GM18508 (cell line): Measurements from ENCODE around the gene IGLL5.

ENCODE experiments used
- ATAC-seq: cut with Tn5 transposase; IDR thresholded peaks from one replicate; pipeline ENCODE4 v1.9.1; 2021; ENCODE audit warnings: moderate number of reproducible peaks; ENCODE audit not compliant: insufficient read depth, unreplicated experiment

Gene IGLL5

GRCh38 chr22:22857607-22858558, 29.7 kb upstream of the IGLL5 start:
- no peak for ATAC-seq

- no peak for ATAC-seq
These were observed 29.1 kb upstream of the IGLL5 start for GRCh38 chr22:22858559-22858937.

- no peak for ATAC-seq
These were observed 24.6 kb upstream of the IGLL5 start for GRCh38 chr22:22863001-22863400.

- peak; percentile 58 for ATAC-seq
These were observed 22.1 kb upstream of the IGLL5 start for GRCh38 chr22:22865311-22866072.

GRCh38 chr22:22866381-22867111, 21.1 kb upstream of the IGLL5 start:
- ATAC-seq, result no peak

GRCh38 chr22:22867996-22868715, 19.5 kb upstream of the IGLL5 start:
- no peak for ATAC-seq

GRCh38 chr22:22870577-22871404, 16.8 kb upstream of the IGLL5 start:
- ATAC-seq, result no peak

GRCh38 chr22:22871536-22872278, 15.9 kb upstream of the IGLL5 start:
- ATAC-seq, result no peak

GRCh38 chr22:22872722-22873708, 14.6 kb upstream of the IGLL5 start:
- no peak for ATAC-seq

- ATAC-seq, result no peak
These were observed 9.9 kb upstream of the IGLL5 start for GRCh38 chr22:22877523-22878210.

GRCh38 chr22:22878211-22878570, 9.4 kb upstream of the IGLL5 start:
- ATAC-seq, result no peak

GRCh38 chr22:22878801-22879674, 8.6 kb upstream of the IGLL5 start:
- no peak for ATAC-seq

GRCh38 chr22:22879675-22880155, 7.9 kb upstream of the IGLL5 start:
- ATAC-seq, result no peak

GRCh38 chr22:22880645-22881044, 7.0 kb upstream of the IGLL5 start:
- ATAC-seq, result no peak

GRCh38 chr22:22881116-22882000, 6.3 kb upstream of the IGLL5 start:
- ATAC-seq, result no peak
